Fibroblast of peridontal ligament (primary cell): ENCODE results near the gene XKR7.
"Not testable (repeated sequence)": the region's sequence is repeated elsewhere in the genome, so short reads cannot be mapped to it uniquely, and the experiment has no call there.

Experiments
- DNase-seq: peaks from one replicate; pipeline ENCODE4 v3.0.0-alpha.2; 2010; ENCODE audit errors: extremely low read depth

The XKR7 gene

DNA sequence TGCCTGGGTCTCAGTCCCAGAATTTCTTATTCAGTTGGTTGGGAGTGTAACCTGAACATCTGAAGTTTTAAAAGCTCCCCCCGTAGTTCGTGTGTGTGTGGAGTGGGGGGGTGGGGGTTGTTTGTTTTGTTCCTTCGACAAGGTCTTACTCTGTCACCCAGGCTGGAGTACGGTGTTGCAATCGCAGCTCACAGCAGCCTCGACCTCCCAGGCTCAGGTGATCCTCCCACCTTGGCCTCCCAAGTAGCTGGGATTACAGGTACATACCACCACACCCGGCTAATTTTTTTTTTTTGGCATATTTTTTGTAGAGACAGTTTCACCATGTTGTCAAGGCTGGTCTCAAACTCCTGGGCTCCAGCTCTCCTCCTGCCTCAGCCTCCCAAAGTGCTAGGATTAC, 45.4 kb downstream of the XKR7 start:
- DNase-seq: no peak

- no peak for DNase-seq
Observed at GRCh38 chr20:32017711-32018251, 49.8 kb downstream of the XKR7 start.

GRCh38 chr20:32018269-32019155, 50.6 kb downstream of the XKR7 start:
- no peak for DNase-seq

DNA sequence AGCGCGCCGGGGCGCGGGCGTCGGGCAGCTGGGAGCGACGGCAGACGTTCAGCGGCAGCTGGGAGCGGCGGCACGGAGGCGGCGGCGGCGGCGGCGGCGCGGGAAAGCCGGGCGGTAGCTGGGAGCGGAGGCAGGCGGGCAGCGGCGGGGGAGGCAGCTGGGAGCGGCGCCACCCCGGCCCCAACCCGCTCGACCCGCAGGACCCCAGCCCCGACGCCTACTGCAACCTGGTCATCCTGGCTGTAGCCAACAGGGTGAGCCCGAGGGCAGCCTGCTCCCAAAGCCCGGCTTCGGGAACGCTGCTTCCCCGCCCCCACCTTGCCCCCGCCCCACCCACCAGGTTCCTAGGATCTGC, 51.2 kb downstream of the XKR7 start:
- DNase-seq: no peak

DNA sequence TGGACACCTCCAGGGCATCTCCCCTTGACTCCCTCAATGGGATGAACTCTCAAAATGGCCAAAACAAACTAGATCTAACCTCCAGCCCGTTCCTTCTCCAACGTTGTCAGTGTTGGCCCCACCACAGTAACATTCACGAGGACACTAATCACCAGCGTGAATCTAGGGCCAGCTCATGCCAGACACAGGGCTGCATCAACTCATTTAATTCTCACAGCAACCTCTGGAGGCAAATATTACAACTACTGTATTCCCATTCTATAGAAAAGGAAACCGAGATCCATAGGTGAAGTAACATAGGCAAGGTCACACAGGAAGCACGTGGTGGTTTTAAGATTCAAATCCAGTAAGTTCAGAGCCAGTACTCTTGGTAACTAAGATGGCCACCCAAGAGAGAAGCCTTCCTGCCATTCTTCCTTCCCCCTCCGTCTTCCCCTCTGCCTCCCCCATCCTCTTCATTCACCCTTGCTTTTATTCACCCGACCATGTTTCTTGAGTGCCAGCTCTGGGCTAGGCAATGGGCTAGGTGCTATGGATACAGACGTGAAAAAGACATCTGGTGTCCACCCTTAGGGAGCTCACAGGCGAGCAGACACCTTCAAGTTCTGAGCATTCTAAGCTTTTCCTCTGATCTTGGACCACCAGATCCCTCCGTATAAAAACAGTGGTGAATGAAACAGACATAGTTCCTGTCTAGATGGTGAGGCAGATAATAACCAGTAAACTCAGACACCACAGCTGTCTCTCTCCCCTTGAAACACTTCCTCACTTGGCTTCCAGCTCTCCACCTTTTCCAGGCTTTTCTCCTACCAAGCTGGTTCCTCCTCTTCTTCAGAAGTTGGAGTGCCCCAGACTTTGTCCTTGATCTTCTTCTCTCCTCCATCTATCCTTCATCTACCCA, 51.9 kb downstream of the XKR7 start:
- DNase-seq: no peak

GRCh38 chr20:32021091-32021490, 53.1 kb downstream of the XKR7 start:
- no peak for DNase-seq

- DNase-seq: no peak
Observed at GRCh38 chr20:32024683-32025295, 56.8 kb downstream of the XKR7 start.

GRCh38 chr20:32027643-32028042, 59.7 kb downstream of the XKR7 start:
- DNase-seq: no peak

DNA sequence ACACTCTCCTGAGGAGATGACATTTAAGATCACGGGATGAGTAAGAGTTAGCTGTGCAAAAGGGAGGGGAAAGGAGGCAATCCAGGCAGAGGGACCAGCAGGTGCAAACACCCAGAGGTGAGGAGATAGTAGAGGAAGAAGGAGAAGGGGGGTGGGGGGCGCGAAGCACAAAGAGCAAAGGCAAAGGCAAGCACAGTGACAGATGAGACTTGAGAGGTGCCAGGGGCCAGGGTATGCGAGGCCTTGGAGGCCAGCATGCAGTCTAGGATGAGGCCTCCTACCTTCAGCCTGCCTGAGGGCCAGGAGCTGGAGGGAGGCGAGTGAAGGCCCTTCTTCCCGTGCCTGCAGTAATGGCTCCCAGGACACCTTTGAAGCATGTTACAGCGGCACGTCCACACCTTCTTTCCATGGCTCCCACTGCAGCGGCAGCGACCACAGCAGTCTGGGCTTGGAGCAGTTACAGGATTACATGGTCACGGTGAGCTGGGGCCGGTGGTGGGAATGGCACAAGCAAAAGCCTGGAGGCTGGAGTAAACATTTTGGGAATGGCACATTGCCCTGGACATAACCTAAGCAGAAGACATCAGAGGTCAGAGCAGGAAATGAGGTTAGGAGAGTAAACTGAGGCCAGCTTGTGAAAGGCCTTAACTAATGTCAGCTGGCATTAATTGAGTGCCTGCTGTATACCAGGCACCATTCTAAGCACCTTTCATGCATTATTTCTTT, 60.9 kb downstream of the XKR7 start:
- no peak for DNase-seq

DNA sequence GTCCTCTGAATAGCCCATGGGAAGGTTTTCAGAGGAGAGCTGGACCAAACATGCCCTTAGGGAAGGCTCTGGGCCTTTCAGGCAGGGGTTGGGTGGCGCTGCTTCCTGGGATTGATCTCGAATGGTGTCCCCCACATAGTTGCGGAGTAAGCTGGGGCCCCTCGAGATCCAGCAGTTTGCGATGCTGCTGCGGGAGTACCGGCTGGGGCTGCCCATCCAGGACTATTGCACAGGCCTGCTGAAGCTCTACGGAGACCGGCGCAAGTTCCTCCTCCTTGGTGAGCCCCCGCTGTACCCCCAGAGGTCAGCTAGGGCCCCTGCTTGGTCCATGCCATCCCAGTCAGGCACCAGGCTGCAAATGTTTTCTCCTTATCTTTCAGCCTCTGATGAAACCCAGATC, 61.6 kb downstream of the XKR7 start:
- DNase-seq: no peak

DNA sequence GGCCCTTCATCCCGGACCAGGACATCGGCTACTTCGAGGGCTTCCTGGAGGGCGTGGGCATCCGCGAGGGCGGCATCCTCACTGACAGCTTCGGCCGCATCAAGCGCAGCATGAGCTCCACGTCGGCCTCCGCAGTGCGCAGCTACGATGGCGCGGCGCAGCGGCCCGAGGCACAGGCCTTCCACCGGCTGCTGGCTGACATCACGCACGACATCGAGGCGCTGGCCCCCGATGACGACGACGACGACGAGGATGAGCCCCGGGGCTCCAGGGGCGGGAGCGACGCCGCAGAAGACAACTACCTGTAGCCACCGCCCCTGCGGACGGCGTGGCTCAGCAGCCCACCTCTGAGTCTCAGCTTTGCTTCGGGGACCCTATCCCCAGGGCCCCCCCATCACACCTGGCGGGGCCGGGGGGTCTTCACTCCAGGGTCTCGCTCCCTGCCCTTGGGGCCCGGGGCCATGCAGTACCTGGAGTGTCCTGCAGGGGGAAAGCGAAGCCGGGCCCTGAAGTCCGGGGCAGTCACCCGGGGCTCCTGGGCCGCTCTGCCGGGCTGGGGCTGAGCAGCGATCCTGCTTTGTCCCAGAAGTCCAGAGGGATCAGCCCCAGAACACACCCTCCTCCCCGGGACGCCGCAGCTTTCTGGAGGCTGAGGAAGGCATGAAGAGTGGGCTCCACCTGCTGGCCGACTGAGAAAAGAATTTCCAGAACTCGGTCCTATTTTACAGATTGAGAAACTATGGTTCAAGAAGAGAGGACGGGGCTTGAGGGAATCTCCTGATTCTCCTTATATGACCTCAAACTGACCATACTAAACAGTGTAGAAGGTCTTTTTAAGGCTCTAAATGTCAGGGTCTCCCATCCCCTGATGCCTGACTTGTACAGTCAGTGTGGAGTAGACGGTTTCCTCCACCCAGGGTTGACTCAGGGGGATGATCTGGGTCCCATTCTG, 63.3 kb downstream of the XKR7 start:
- DNase-seq: peak; percentile 78

- DNase-seq: no peak
Observed at GRCh38 chr20:32033316-32033715, 65.4 kb downstream of the XKR7 start.

DNA sequence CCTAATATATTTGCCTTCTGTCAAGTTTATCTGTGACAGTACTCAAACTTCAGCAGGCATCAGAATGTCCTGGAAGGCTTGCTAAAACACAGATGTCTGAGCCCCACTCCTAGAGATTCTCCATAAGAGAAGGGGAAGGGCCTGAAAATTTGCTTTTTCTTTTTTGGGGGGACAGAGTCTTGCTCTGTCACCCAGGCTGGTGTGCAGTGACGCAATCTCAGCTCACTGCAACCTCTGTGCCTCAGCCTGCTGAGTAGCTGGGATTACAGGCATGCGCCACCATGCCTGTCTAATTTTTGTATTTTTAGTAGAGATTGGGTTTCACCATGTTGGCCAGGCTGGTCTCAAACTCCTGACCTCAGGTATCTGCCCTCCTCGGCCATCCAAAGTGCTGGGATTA, 65.8 kb downstream of the XKR7 start:
- not testable (repeated sequence) for DNase-seq

GRCh38 chr20:32034581-32035425, 66.9 kb downstream of the XKR7 start:
- peak; percentile 29 for DNase-seq

- DNase-seq: no peak
Observed at GRCh38 chr20:32035426-32035779, 67.5 kb downstream of the XKR7 start.

- no peak for DNase-seq
Observed at GRCh38 chr20:32036252-32036651, 68.3 kb downstream of the XKR7 start.

DNA sequence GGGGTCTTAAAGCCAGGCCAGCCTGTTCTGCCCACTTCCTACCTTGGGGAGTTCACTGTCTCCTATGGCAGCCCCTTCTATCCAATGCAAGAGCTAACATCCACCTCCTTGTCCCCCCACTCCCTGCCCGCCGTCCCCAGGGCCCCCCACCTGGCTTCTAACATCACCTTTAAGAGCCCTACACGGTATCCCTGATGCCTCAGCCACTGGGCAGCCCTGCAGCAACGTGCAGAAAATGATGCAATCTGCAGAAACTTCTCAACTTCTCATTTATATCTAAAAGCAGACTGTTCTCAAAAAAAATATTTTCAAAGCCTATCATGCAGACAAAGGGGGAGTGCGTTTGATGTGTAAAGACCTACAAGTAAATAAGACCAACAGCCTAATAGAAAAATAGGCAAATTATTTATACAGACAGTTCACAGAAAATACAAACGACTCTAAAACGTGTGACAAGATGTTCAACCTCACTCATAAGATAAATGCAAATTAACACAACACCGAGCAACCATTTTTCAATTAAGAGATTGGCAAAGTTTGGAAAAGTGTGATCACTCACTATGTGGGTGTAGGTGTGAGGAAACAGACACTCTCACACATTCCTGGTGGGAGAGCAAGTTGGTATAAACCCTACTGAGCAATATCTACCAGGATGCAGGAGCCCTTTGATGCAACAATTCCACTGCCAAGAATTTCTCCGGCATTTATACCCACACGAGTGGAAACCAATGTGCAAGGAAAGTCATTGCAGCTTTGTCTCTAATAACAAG, 69.0 kb downstream of the XKR7 start:
- peak; percentile 49 for DNase-seq

- peak; percentile 47 for DNase-seq
Observed at GRCh38 chr20:32037929-32038328, 70.0 kb downstream of the XKR7 start.
